Measurements from ENCODE around the gene CHRNA1.

CHRNA1 gene

GRCh38 chr2:174784316-174784715 lies 20.0 kb upstream of the CHRNA1 start:
- DNase-seq (ENCODE audit: low read depth in 2 of 2, low spot score in 1 of 2) = no peak

- DNase-seq (ENCODE audit: low read depth in 2 of 2, low spot score in 1 of 2) = no peak
Measured at GRCh38 chr2:174781996-174782395, 17.7 kb upstream of the CHRNA1 start.

DNA sequence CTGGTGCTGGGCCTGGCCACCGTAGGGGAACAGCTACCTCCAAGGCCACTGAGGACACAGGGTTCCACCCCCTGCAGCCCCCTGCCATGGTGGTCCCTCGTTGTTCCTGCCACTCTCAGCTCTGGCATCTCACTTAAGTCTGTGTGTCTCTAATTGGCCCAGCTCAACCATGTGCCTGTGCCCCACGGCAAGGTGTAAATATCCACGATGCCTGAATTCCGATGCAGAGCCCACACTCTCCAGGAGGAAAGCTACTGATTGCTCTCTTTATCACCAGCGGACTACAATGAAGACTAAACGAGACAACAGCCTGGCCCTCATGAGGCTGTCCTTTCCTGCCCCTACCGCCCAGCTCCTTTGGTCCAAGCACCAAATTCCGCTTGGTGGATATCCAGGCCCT lies 17.0 kb upstream of the CHRNA1 start:
- DNase-seq (ENCODE audit: low read depth in 2 of 2, low spot score in 1 of 2) = no peak

GRCh38 chr2:174780856-174781255 lies 16.6 kb upstream of the CHRNA1 start:
- DNase-seq (ENCODE audit: low read depth in 2 of 2, low spot score in 1 of 2) = no peak

GRCh38 chr2:174780191-174780840 lies 16.0 kb upstream of the CHRNA1 start:
- no peak for DNase-seq (ENCODE audit: low read depth in 2 of 2, low spot score in 1 of 2)

- DNase-seq (ENCODE audit: low read depth in 2 of 2, low spot score in 1 of 2) = no peak
Measured at GRCh38 chr2:174779361-174779928, 15.2 kb upstream of the CHRNA1 start.

- DNase-seq (ENCODE audit: low read depth in 2 of 2, low spot score in 1 of 2) = peak; percentile 53 to 58
Measured at GRCh38 chr2:174778085-174778981, 14.1 kb upstream of the CHRNA1 start.

- DNase-seq (ENCODE audit: low read depth in 2 of 2, low spot score in 1 of 2) = no peak
Measured at GRCh38 chr2:174777347-174778084, 13.2 kb upstream of the CHRNA1 start.

DNA sequence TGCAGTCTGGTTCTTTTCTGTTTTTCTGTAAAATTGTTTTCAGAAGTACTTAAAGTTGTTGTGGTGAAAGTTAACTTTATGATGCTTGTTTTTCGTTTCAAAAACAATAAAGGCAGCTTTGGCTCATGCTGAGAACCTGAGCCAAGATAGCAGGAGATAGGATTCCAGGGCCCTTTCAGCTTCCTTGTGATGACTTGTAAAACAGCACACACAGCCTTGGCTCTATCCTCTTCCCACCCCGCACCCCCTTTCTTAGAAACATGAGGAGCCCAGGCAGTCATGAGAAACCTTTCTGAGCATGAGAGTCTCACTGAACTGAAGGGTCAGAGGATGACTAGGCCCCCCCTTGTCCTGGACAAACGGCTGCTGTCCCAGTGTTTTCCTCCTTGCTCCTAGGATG lies 12.4 kb upstream of the CHRNA1 start:
- DNase-seq (ENCODE audit: low read depth in 2 of 2, low spot score in 1 of 2) = no peak

DNA sequence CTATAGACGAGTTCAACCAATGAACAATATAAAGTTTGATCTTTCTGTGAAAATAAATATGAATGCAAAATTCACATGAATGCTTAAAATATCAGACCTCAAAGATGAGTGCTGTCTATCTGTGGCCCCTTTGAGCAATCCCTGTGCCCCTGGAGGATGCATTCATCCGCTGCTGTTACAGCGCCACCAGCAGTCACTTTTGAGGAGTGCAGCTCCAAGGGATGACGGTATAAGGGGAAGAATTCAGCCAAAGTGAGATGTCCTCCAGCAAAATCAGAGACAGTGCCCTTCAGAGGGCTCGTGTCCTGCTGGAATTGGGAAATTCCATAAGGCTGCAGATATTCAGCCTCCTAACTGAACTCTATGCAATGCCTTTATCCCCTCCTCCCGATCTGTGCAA lies 12.0 kb upstream of the CHRNA1 start:
- no peak for DNase-seq (ENCODE audit: low read depth in 2 of 2, low spot score in 1 of 2)

GRCh38 chr2:174775571-174775980 lies 11.3 kb upstream of the CHRNA1 start:
- DNase-seq (ENCODE audit: low read depth in 2 of 2, low spot score in 1 of 2) = no peak

GRCh38 chr2:174774886-174775285 lies 10.6 kb upstream of the CHRNA1 start:
- DNase-seq (ENCODE audit: low read depth in 2 of 2, low spot score in 1 of 2) = no peak

GRCh38 chr2:174773215-174773614 lies 8.9 kb upstream of the CHRNA1 start:
- DNase-seq (ENCODE audit: low read depth in 2 of 2, low spot score in 1 of 2) = no peak

DNA sequence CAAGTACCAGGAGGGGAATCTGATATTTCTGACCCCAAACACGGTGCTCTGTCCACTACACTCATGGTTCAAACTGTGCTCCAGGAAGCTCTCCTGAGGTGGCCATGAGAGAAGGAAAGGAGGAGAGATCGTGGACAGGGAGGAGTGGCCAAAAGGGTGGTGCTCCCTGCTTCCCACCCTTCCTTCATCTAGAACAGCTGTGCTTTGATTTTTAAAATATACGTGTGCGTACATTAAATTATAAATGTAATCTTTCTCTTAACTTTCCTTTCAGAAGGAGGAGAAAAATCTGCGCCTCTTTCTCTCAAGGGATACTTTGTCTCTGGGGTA lies 8.2 kb upstream of the CHRNA1 start:
- no peak for DNase-seq (ENCODE audit: low read depth in 2 of 2, low spot score in 1 of 2)

- no peak for DNase-seq (ENCODE audit: low read depth in 2 of 2, low spot score in 1 of 2)
Measured at GRCh38 chr2:174771631-174772471, 7.6 kb upstream of the CHRNA1 start.

DNA sequence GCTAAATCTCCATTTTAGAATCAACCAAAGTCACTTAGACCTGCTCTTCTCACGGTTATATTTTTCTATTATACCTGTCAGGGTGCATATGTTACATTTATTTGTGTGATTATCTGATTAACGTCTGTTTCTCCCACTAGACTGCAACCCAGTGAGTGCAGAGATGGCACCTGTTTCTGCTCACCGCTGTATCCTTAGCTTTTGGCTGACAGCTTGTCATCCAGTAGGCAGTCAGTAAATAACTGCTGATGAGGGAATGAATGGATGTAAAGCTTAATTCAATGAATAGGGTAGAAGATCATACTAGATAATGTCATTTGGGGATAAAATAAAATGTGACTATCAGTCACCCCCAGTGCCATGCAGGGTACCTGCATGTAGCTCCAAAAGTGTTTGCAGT lies 6.9 kb upstream of the CHRNA1 start:
- DNase-seq (ENCODE audit: low read depth in 2 of 2, low spot score in 1 of 2) = no peak

GRCh38 chr2:174768557-174768956 lies 4.3 kb upstream of the CHRNA1 start:
- DNase-seq (ENCODE audit: low read depth in 2 of 2, low spot score in 1 of 2) = no peak

DNA sequence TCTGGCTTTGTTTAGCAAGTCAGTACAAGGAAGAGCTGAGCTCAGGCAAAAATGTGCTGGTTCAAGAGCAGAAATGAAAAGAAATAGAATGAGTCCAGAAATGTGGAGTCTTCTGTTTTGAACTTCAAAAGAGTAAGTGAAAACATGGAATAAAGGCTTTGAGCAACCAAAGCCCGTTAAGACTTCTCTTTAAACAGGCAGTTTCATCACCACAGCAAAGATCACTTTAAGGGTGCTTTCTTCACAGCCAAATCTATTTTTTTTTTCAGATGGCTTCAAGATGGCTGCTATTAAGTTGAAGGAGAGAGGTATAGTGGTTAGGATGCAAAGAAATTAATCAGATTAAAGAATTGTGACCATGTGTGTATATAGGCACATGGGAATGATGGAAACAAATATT lies 2.0 kb upstream of the CHRNA1 start:
- no peak for DNase-seq (ENCODE audit: low read depth in 2 of 2, low spot score in 1 of 2)

DNA sequence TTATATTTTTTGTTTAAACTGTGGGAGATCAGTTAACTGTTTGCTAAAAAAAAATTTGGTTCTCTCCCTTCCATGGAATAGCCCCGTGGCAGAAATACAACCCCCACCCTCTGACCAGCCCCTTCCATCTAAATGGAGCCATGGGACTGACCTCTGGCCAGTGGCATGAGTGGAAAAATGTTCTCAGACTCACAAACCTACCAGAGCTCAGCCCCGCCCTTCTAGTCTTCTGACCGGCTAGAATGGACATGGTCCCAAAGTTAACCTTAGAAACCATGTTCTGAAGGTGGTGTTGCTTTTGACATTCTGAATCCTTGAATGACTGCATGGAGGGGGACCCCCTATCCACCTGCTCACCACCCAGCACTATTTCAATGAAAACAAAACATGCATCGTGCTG lies 1.3 kb upstream of the CHRNA1 start:
- no peak for DNase-seq (ENCODE audit: low read depth in 2 of 2, low spot score in 1 of 2)

- no peak for DNase-seq (ENCODE audit: low read depth in 2 of 2, low spot score in 1 of 2)
Measured at GRCh38 chr2:174763780-174764179, 492 bp downstream of the CHRNA1 start.

GRCh38 chr2:174762464-174762863 lies 1.8 kb downstream of the CHRNA1 start:
- DNase-seq (ENCODE audit: low read depth in 2 of 2, low spot score in 1 of 2) = no peak
